OCI-LY1 (cell line): ENCODE data around the gene GNAZ.

Experiments
- H2AFZ ChIP-seq: fragments of 200-600 bp; sonication (generic), shearing (Covaris generic); 2 replicates; pipeline ENCODE4 v1.6.0; 2014; ENCODE audit warnings: antibody characterized with exemption, mild to moderate bottlenecking, low read length
- H3F3A ChIP-seq: fragments of 200-600 bp; sonication (generic), shearing (Covaris generic); 2 replicates; pipeline ENCODE4 v1.6.0; 2014; ENCODE audit warnings: mild to moderate bottlenecking, antibody characterized with exemption, low read length, moderate library complexity; ENCODE audit not compliant: insufficient read depth
- H3K27ac ChIP-seq: fragments of 200-600 bp; sonication (generic); 2 replicates; pipeline ENCODE4 v1.5.1; 2014; ENCODE audit warnings: low read length, mixed run types, mild to moderate bottlenecking, low read depth; ENCODE audit not compliant: poor library complexity, severe bottlenecking
- H3K27me3 ChIP-seq: fragments of 200-600 bp; sonication (generic); 2 replicates; pipeline ENCODE4 v1.6.0; 2014; ENCODE audit warnings: antibody characterized with exemption, mild to moderate bottlenecking, low read length, moderate library complexity; ENCODE audit not compliant: insufficient read depth
- H3K36me3 ChIP-seq: fragments of 200-600 bp; sonication (generic); 2 replicates; pipeline ENCODE4 v1.6.1; 2014; ENCODE audit warnings: mild to moderate bottlenecking, antibody characterized with exemption, low read length, moderate library complexity, mixed read lengths; ENCODE audit not compliant: insufficient read depth
- H3K4me1 ChIP-seq: fragments of 200-600 bp; sonication (generic); 2 replicates; pipeline ENCODE4 v1.5.1; 2014; ENCODE audit warnings: mild to moderate bottlenecking, low read length, moderate library complexity; ENCODE audit not compliant: insufficient read depth, severe bottlenecking
- H3K4me2 ChIP-seq: fragments of 200-600 bp; sonication (generic), shearing (Covaris generic); 2 replicates; pipeline ENCODE4 v1.6.1; 2014; ENCODE audit warnings: low read length
- H3K4me3 ChIP-seq: fragments of 200-600 bp; sonication (generic); 2 replicates; pipeline ENCODE4 v1.5.1; 2014; ENCODE audit warnings: low read length, low read depth, mild to moderate bottlenecking, mixed read lengths; ENCODE audit not compliant: poor library complexity, severe bottlenecking
- H3K79me2 ChIP-seq: fragments of 200-600 bp; shearing (Covaris generic); 2 replicates; pipeline ENCODE4 v1.6.1; 2016; ENCODE audit warnings: mixed run types, low read length, mixed read lengths; ENCODE audit not compliant: insufficient read depth
- H3K9ac ChIP-seq: fragments of 200-600 bp; sonication (generic), shearing (Covaris generic); 2 replicates; pipeline ENCODE4 v1.6.1; 2014; ENCODE audit warnings: mild to moderate bottlenecking, low read length, mixed read lengths
- H3K9me2 ChIP-seq: fragments of 200-600 bp; sonication (generic), shearing (Covaris generic); 2 replicates; pipeline ENCODE4 v1.6.1; 2014; ENCODE audit warnings: low read depth, mild to moderate bottlenecking, low read length, mixed read lengths
- H3K9me3 ChIP-seq: fragments of 200-600 bp; shearing (Covaris generic); 2 replicates; pipeline ENCODE4 v1.6.1; 2014; ENCODE audit warnings: low read length, mixed read lengths
- H4K20me1 ChIP-seq: fragments of 200-600 bp; sonication (generic), shearing (Covaris generic); 2 replicates; pipeline ENCODE4 v1.6.0; 2016; ENCODE audit warnings: mild to moderate bottlenecking, low read length; ENCODE audit not compliant: insufficient read depth
- CTCF ChIP-seq: fragments of 200-600 bp; sonication (generic), shearing (Covaris generic); IDR thresholded peaks from 2 replicates; pipeline ENCODE4 v1.5.1; 2017; ENCODE audit warnings: mild to moderate bottlenecking, antibody characterized with exemption, low read length, moderate library complexity, mixed read lengths
- EZH2 ChIP-seq: fragments of 200-600 bp; sonication (generic), shearing (Covaris generic); IDR thresholded peaks from 2 replicates; pipeline ENCODE4 v1.8.0; 2017; ENCODE audit warnings: borderline replicate concordance, mixed run types, mild to moderate bottlenecking, antibody characterized with exemption, low read length, moderate library complexity, mixed read lengths

GNAZ gene

GRCh38 chr22:23142546-23143105, 72.3 kb downstream of the GNAZ start:
- Histone ChIP-seq H3K36me3 (no peaks in the 10 kb centered on the region), H3K9ac (peak overlapping the region; percentile 53; the same call in 1 of the 2 replicates), H3K4me3 (peak overlapping the region; percentile 56), H4K20me1 (no peaks in the 10 kb centered on the region), H3K4me2 (peak overlapping the region; percentile 62), H3K4me1 (peaks cover 74% of the 10 kb centered on the region), H3F3A (0 out of 2 replicates have a peak, but pooled peaks cover 3% of the 10 kb centered on the region), H2AFZ (no peak overlapping the region), H3K9me3 (no peaks in the 10 kb centered on the region), H3K79me2 (no peaks in the 10 kb centered on the region), H3K27ac (peak overlapping the region; percentile 88), H3K9me2 (no peaks in the 10 kb centered on the region), H3K27me3 (no peaks in the 10 kb centered on the region)
- TF ChIP-seq CTCF (no peak), EZH2 (no peak)

- Histone ChIP-seq H4K20me1 (no peaks in the 10 kb centered on the region), H3K27ac (peak overlapping the region; percentile 88), H3K4me2 (no peak overlapping the region)
Observed at GRCh38 chr22:23143119-23143518, 72.8 kb downstream of the GNAZ start.

GRCh38 chr22:23144432-23144831, 74.1 kb downstream of the GNAZ start:
- H3K79me2 ChIP-seq: no peaks in the 10 kb centered on the region
- H4K20me1 ChIP-seq: no peaks in the 10 kb centered on the region
- peak overlapping the region; percentile 49 for H3K4me3 ChIP-seq
- TF ChIP-seq CTCF (no peak), EZH2 (no peak)
- H3K4me2 ChIP-seq: peak overlapping the region; percentile 67
- H3K36me3 ChIP-seq: no peaks in the 10 kb centered on the region
- H3K9me3 ChIP-seq: no peaks in the 10 kb centered on the region
- H3F3A ChIP-seq: 0 out of 2 replicates have a peak, but pooled peaks cover 3% of the 10 kb centered on the region
- no peaks in the 10 kb centered on the region for H3K9me2 ChIP-seq
- no peaks in the 10 kb centered on the region for H3K27me3 ChIP-seq
- peak overlapping the region; percentile 11; the same call in 1 of the 2 replicates for H3K9ac ChIP-seq
- no peak overlapping the region for H2AFZ ChIP-seq
- H3K27ac ChIP-seq: no peak overlapping the region
- peaks cover 56% of the 10 kb centered on the region for H3K4me1 ChIP-seq

More at GRCh38 chr22:23143119-23143518, 72.8 kb downstream of the GNAZ start:
- Histone ChIP-seq H2AFZ (no peak overlapping the region), H3K4me3 (no peak overlapping the region), H3K4me1 (peaks cover 69% of the 10 kb centered on the region), H3K36me3 (no peaks in the 10 kb centered on the region), H3K9ac (no peak overlapping the region), H3K27me3 (no peaks in the 10 kb centered on the region), H3K79me2 (no peaks in the 10 kb centered on the region), H3F3A (0 out of 2 replicates have a peak, but pooled peaks cover 3% of the 10 kb centered on the region), H3K9me2 (no peaks in the 10 kb centered on the region), H3K9me3 (no peaks in the 10 kb centered on the region)
- TF ChIP-seq EZH2 (no peak), CTCF (no peak)
